Epithelial cell of esophagus (primary cell): Measurements from ENCODE around the gene RASA2.

Experiments
- DNase-seq: peaks from one replicate; pipeline ENCODE4 v3.0.0; 2010; ENCODE audit warnings: low read depth
- H3K4me3 ChIP-seq: 2 replicates; pipeline ENCODE4 v1.5.1; 2011; ENCODE audit warnings: mild to moderate bottlenecking, low read length, control low read depth
- TF ChIP-seq, protein P1 (sequence below): IDR thresholded peaks from 2 replicates; pipeline ENCODE4 v1.5.1; 2011; ENCODE audit warnings: low read depth, mild to moderate bottlenecking, low read length, control low read depth, inconsistent platforms; ENCODE audit not compliant: insufficient read depth; ENCODE audit errors: missing control alignments

RASA2 gene

DNA sequence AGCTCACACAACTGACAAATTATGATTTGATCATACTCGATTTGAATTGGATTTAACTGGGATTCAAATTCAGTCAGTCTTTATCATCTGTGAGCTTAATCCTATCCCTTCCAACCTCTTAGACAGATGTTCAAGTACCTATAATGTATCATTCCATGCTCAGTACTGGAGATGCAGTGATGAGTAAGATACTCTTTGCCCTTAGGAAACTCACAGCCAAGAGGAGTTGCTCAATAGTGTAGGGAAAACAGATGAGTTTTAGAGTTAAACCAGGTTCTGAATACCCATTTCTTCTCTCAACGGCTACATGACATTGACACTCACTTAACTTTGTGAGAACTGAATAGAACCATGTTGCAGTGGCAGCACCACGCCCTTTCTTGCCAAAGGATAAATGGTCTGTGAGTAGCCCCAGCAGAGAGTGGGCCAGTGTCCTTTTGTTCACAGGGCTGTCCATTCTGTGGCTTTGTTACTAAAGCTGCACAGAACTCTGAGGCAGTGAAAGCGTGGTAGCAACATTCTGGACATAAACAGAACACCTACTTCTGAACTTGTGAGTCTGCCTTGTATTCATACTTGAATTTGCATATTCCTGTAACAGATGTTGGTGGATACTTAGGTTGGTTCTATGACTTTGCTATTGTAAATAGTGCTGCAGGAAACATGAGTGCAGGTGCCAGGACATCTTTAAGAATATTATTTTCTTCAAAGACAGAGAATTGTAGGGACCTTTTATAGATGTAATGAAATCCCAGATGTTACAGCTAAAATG, 91.6 kb downstream of the RASA2 start:
- TF ChIP-seq, protein P1, sequence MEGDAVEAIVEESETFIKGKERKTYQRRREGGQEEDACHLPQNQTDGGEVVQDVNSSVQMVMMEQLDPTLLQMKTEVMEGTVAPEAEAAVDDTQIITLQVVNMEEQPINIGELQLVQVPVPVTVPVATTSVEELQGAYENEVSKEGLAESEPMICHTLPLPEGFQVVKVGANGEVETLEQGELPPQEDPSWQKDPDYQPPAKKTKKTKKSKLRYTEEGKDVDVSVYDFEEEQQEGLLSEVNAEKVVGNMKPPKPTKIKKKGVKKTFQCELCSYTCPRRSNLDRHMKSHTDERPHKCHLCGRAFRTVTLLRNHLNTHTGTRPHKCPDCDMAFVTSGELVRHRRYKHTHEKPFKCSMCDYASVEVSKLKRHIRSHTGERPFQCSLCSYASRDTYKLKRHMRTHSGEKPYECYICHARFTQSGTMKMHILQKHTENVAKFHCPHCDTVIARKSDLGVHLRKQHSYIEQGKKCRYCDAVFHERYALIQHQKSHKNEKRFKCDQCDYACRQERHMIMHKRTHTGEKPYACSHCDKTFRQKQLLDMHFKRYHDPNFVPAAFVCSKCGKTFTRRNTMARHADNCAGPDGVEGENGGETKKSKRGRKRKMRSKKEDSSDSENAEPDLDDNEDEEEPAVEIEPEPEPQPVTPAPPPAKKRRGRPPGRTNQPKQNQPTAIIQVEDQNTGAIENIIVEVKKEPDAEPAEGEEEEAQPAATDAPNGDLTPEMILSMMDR = no peak
- peak; percentile 64 for DNase-seq
- no peak overlapping the region for H3K4me3 ChIP-seq

DNA sequence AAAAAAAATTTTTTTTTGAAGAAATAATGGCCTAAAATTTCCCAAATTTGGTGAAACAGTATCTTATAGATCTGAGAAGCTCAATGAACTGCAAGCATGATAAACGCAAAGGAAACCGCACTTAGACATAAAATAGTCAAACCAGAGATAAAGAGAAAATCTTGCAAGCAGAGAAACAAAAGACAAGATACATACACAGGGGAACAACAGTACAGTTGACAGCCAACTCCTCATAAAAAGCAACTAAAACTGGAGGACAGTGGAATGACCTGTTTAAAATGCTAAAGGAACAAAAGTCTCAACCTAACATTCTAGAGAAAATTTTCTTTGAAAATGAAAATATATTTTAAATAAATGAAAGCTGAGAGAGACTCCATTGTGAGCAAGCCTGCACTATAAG, 107.5 kb downstream of the RASA2 start:
- TF ChIP-seq, protein P1 = no peak
- no peak for DNase-seq
- H3K4me3 ChIP-seq = no peak overlapping the region

- no peak overlapping the region for H3K4me3 ChIP-seq
- DNase-seq = no peak
- TF ChIP-seq, protein P1 = no peak
Measured at GRCh38 chr3:141597931-141598330, 111.1 kb downstream of the RASA2 start.

- TF ChIP-seq, protein P1 = no peak
- no peak for DNase-seq
- no peak overlapping the region for H3K4me3 ChIP-seq
Measured at GRCh38 chr3:141600331-141600730, 113.5 kb downstream of the RASA2 start.

DNA sequence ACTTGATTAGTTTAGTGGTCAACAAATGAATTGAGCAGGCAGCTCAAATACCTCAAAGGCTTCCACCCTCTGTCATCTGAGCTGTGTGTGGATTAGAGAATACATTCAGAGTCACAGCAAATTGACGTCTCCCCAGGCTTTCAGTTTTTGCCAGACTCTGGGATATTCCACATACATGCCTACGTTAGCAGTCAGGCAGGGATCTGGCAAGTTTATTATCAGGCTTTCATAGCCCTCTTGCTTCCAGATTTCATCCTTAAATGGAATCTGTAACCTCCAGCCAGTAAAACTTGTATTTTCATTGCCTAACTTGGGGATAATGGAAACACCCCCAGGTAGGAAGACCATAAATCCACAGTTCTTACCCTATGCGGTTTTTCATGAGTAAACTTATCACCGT, 115.9 kb downstream of the RASA2 start:
- no peak for DNase-seq
- no peak overlapping the region for H3K4me3 ChIP-seq
- TF ChIP-seq, protein P1 = no peak

- H3K4me3 ChIP-seq = no peak overlapping the region
- TF ChIP-seq, protein P1 = no peak
- peak; percentile 78 for DNase-seq
Measured at GRCh38 chr3:141603473-141604035, 116.7 kb downstream of the RASA2 start.

DNA sequence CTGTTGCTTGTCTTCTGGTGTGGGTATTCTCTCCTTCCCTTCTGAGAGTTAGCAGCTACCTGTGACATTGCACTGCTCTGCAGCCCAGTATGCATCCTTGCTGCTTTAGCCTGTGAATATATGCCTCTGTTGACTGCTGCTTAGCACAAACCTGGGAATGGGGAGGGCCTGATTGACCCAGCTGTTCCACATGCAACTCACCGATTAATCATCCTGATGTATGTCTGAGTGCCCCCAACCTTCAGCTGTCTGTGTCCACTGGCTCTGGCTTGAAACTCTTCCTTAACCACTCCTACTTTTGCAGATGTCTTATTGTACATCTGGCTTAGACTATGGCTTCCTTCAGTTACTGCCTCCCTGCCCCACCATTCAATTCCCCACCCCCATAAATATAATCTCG, 119.1 kb downstream of the RASA2 start:
- DNase-seq = no peak
- TF ChIP-seq, protein P1 = no peak

More for the DNA sequence above, 119.1 kb downstream of the RASA2 start:
- no peak overlapping the region for H3K4me3 ChIP-seq
